NT2/D1 (cell line): ENCODE measurements around the gene PFAS.

Experiments
- SUZ12 ChIP-seq: IDR thresholded peaks from 2 replicates; pipeline ENCODE4 v1.6.1; 2011; ENCODE audit not compliant: insufficient read length, insufficient read depth; ENCODE audit errors: extremely low read depth
- YY1 ChIP-seq: IDR thresholded peaks from 2 replicates; pipeline ENCODE4 v1.6.1; 2011; ENCODE audit not compliant: insufficient read length, insufficient read depth
- ZNF274 ChIP-seq: IDR thresholded peaks from 2 replicates; pipeline ENCODE4 v1.6.1; 2011; ENCODE audit warnings: mild to moderate bottlenecking, low read depth, low read length

DNA sequence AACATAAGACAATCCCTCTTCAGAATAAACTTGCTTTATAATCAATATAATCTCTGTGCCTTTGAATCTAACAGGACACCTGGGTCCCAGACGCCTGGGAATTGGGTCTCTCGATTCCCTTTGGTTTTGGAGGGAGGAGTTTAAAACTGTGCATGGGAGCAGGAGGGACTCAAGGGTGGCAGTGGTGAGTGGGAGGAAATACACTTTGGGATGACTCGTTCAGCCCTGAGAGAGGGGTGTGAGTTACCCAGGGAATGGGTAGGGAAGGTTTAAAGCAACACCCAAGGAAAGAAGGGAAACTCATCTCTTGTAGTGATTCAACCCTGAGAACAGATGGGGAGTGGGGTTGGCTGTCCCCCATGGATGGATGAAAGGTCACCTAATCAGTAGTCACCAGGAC is 41.0 kb downstream of the PFAS start:
- TF ChIP-seq ZNF274 = no peak
- TF ChIP-seq YY1 = no peak
- no peak for TF ChIP-seq SUZ12
